Stimulated activated CD4-positive, alpha-beta T cell treated with anti-CD3 and anti-CD28 coated beads, Interleukin-2, amount 100 ng/mL, for 48 hours (primary cell): ENCODE measurements around the gene PSMA7.

Experiments used
- DNase-seq, 2 donors: peaks; one replicate each; pipeline ENCODE4 v3.0.0-alpha.2; 2020

Gene PSMA7

GRCh38 chr20:62171245-62171644, 28.1 kb upstream of the PSMA7 start:
- no peak for DNase-seq

GRCh38 chr20:62170536-62170935, 27.3 kb upstream of the PSMA7 start:
- no peak for DNase-seq

- no peak for DNase-seq
Measured at GRCh38 chr20:62168890-62169435, 25.8 kb upstream of the PSMA7 start.

GRCh38 chr20:62168061-62168460, 24.9 kb upstream of the PSMA7 start:
- DNase-seq, result no peak

GRCh38 chr20:62167474-62167873, 24.3 kb upstream of the PSMA7 start:
- DNase-seq, result no peak

- DNase-seq, result no peak
Measured at GRCh38 chr20:62165762-62166399, 22.7 kb upstream of the PSMA7 start.

- no peak for DNase-seq
Measured at GRCh38 chr20:62164879-62165761, 21.9 kb upstream of the PSMA7 start.

- DNase-seq, result no peak
Measured at GRCh38 chr20:62163986-62164762, 21.0 kb upstream of the PSMA7 start.

GRCh38 chr20:62163485-62163865, 20.3 kb upstream of the PSMA7 start:
- DNase-seq, result no peak

- DNase-seq, result no peak
Measured at GRCh38 chr20:62162765-62163484, 19.7 kb upstream of the PSMA7 start.

- DNase-seq, result no peak
Measured at GRCh38 chr20:62161347-62161746, 18.2 kb upstream of the PSMA7 start.

GRCh38 chr20:62160876-62161275, 17.7 kb upstream of the PSMA7 start:
- no peak for DNase-seq

- no peak for DNase-seq
Measured at GRCh38 chr20:62160253-62160652, 17.1 kb upstream of the PSMA7 start.

GRCh38 chr20:62159839-62160238, 16.6 kb upstream of the PSMA7 start:
- peak; percentile 64 to 72 for DNase-seq

- no peak for DNase-seq
Measured at GRCh38 chr20:62159052-62159451, 15.9 kb upstream of the PSMA7 start.

- DNase-seq, result no peak
Measured at GRCh38 chr20:62158541-62158940, 15.3 kb upstream of the PSMA7 start.

- DNase-seq, result no peak
Measured at GRCh38 chr20:62158088-62158400, 14.8 kb upstream of the PSMA7 start.

- no peak for DNase-seq
Measured at GRCh38 chr20:62157387-62158087, 14.3 kb upstream of the PSMA7 start.

- peak; percentile 67 to 69 for DNase-seq
Measured at GRCh38 chr20:62156592-62157386, 13.6 kb upstream of the PSMA7 start.

- DNase-seq, result no peak
Measured at GRCh38 chr20:62156254-62156556, 13.0 kb upstream of the PSMA7 start.

GRCh38 chr20:62155428-62156253, 12.4 kb upstream of the PSMA7 start:
- DNase-seq, result no peak
